ENCODE data around the gene DCP1B. TPM values are rescaled to one million over a fixed set of nuclear protein-coding genes. Genes with fewer than 3 reads are reported as not detected.

DCP1B gene
- total RNA-seq, 1 donor from 2014 or later: 17.4 TPM

DNA sequence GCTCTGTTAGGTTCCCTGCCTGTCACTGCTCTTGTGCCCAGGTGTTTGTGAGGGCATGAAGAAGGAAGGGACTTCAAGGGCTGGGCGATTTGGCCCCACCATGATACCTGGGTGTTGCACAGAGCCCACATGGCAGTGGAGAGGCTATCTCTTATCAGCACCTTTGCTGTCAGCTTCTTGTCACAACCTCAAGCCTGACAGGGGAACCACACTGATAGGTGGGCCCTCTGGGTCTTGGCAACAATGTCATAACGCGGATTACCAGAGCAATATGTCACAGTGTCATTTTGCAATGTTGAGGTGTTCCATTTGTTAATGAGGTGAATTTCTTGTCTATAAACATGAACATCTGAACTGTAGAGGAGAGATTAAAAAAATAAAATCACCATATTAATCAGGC is 25.6 kb upstream of the DCP1B start:
- intact Hi-C loops (cut with DNase I): loop anchor here (10.0 kb wide), 2 partner anchors 85 to 235 kb away; no protein-coding TSS in a partner anchor

GRCh38 chr12:2027351-2027750 is 23.1 kb upstream of the DCP1B start:
- no peaks in the 10 kb centered on the region for H3K9me3 ChIP-seq
- DNase-seq (ENCODE audit: extremely low spot score in 2 of 2): no peak
- TF ChIP-seq POLR2AphosphoS5 (IDR thresholded peaks at IDR 0.05; ENCODE audit: insufficient read depth in 1 of 2, low read depth in 1 of 2) (no peak), POLR2A (IDR thresholded peaks at IDR 0.05) (no peak), CTCF (IDR thresholded peaks at IDR 0.05) (no peak)
- intact Hi-C loops (cut with DNase I): no loop called here
- no peak overlapping the region for H3K27ac ChIP-seq
- H3K36me3 ChIP-seq: no peaks in the 10 kb centered on the region
- H3K4me3 ChIP-seq: no peak overlapping the region
- H3K4me1 ChIP-seq: no peaks in the 10 kb centered on the region
- H3K27me3 ChIP-seq: no peaks in the 10 kb centered on the region

More for the DNA sequence above, 25.6 kb upstream of the DCP1B start:
- no peak overlapping the region for H3K27ac ChIP-seq
- H3K4me3 ChIP-seq: no peak overlapping the region
- DNase-seq (ENCODE audit: extremely low spot score in 2 of 2): no peak
- H3K27me3 ChIP-seq: no peaks in the 10 kb centered on the region
- no peaks in the 10 kb centered on the region for H3K36me3 ChIP-seq
- H3K4me1 ChIP-seq: peaks cover 5% of the 10 kb centered on the region
- TF ChIP-seq POLR2A (IDR thresholded peaks at IDR 0.05) (no peak), POLR2AphosphoS5 (IDR thresholded peaks at IDR 0.05; ENCODE audit: insufficient read depth in 1 of 2, low read depth in 1 of 2) (no peak), CTCF (IDR thresholded peaks at IDR 0.05) (no peak)
- H3K9me3 ChIP-seq: no peaks in the 10 kb centered on the region

- Histone ChIP-seq H3K9me3 (no peaks in the 10 kb centered on the region), H3K36me3 (no peaks in the 10 kb centered on the region), H3K4me3 (no peak overlapping the region), H3K27me3 (no peaks in the 10 kb centered on the region), H3K27ac (no peak overlapping the region), H3K4me1 (no peaks in the 10 kb centered on the region)
- DNase-seq (ENCODE audit: extremely low spot score in 2 of 2): no peak
- TF ChIP-seq POLR2A (IDR thresholded peaks at IDR 0.05) (no peak), POLR2AphosphoS5 (IDR thresholded peaks at IDR 0.05; ENCODE audit: insufficient read depth in 1 of 2, low read depth in 1 of 2) (no peak), CTCF (IDR thresholded peaks at IDR 0.05) (no peak)
- intact Hi-C loops (cut with DNase I): no loop called here
These were observed 19.1 kb upstream of the DCP1B start for GRCh38 chr12:2023365-2023764.

GRCh38 chr12:2020511-2020910 is 16.3 kb upstream of the DCP1B start:
- intact Hi-C loops (cut with DNase I): no loop called here
- no peaks in the 10 kb centered on the region for H3K9me3 ChIP-seq
- no peaks in the 10 kb centered on the region for H3K36me3 ChIP-seq
- H3K4me3 ChIP-seq: no peak overlapping the region
- no peak overlapping the region for H3K27ac ChIP-seq
- no peaks in the 10 kb centered on the region for H3K27me3 ChIP-seq
- H3K4me1 ChIP-seq: peaks cover 7% of the 10 kb centered on the region
- DNase-seq (ENCODE audit: extremely low spot score in 2 of 2): no peak
- TF ChIP-seq POLR2AphosphoS5 (IDR thresholded peaks at IDR 0.05; ENCODE audit: insufficient read depth in 1 of 2, low read depth in 1 of 2) (no peak), POLR2A (IDR thresholded peaks at IDR 0.05) (no peak), CTCF (IDR thresholded peaks at IDR 0.05) (no peak)

GRCh38 chr12:2019126-2019525 is 14.9 kb upstream of the DCP1B start:
- no peaks in the 10 kb centered on the region for H3K27me3 ChIP-seq
- H3K9me3 ChIP-seq: no peaks in the 10 kb centered on the region
- H3K27ac ChIP-seq: no peak overlapping the region
- intact Hi-C loops (cut with DNase I): no loop called here
- DNase-seq (ENCODE audit: extremely low spot score in 2 of 2): no peak
- no peak overlapping the region for H3K4me3 ChIP-seq
- no peaks in the 10 kb centered on the region for H3K36me3 ChIP-seq
- TF ChIP-seq POLR2AphosphoS5 (IDR thresholded peaks at IDR 0.05; ENCODE audit: insufficient read depth in 1 of 2, low read depth in 1 of 2) (no peak), POLR2A (IDR thresholded peaks at IDR 0.05) (no peak), CTCF (IDR thresholded peaks at IDR 0.05) (no peak)
- peaks cover 11% of the 10 kb centered on the region for H3K4me1 ChIP-seq
